ENCODE measurements around the gene TANGO6.

- TF ChIP-seq POLR2AphosphoS5 (IDR thresholded peaks at IDR 0.05; ENCODE audit: low read depth, low read length), result no peak
- no peak for TF ChIP-seq JUN (IDR thresholded peaks at IDR 0.05; ENCODE audit: low read depth, low read length)
- TF ChIP-seq POLR2A (IDR thresholded peaks at IDR 0.05; ENCODE audit: control extremely low read depth in 1 of 2, low read depth in 2 of 2, low read length in 2 of 2), result no peak
- TF ChIP-seq ZNF274 (IDR thresholded peaks at IDR 0.05; ENCODE audit: borderline replicate concordance, extremely low read depth, low read length), result no peak
- TF ChIP-seq, protein P1, sequence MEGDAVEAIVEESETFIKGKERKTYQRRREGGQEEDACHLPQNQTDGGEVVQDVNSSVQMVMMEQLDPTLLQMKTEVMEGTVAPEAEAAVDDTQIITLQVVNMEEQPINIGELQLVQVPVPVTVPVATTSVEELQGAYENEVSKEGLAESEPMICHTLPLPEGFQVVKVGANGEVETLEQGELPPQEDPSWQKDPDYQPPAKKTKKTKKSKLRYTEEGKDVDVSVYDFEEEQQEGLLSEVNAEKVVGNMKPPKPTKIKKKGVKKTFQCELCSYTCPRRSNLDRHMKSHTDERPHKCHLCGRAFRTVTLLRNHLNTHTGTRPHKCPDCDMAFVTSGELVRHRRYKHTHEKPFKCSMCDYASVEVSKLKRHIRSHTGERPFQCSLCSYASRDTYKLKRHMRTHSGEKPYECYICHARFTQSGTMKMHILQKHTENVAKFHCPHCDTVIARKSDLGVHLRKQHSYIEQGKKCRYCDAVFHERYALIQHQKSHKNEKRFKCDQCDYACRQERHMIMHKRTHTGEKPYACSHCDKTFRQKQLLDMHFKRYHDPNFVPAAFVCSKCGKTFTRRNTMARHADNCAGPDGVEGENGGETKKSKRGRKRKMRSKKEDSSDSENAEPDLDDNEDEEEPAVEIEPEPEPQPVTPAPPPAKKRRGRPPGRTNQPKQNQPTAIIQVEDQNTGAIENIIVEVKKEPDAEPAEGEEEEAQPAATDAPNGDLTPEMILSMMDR (IDR thresholded peaks at IDR 0.05; ENCODE audit: control extremely low read depth in 1 of 3, insufficient read depth in 1 of 3, low read depth in 1 of 3, low read length in 3 of 3), result no peak
- no peak for TF ChIP-seq EP300 (IDR thresholded peaks at IDR 0.05; ENCODE audit: borderline replicate concordance in 1 of 2, low read depth in 2 of 2, low read length in 2 of 2)
- no peak for TF ChIP-seq GABPA (IDR thresholded peaks at IDR 0.05; ENCODE audit: borderline replicate concordance, insufficient read depth, low read length)
- TF ChIP-seq CBX8 (IDR thresholded peaks at IDR 0.05; ENCODE audit: borderline replicate concordance, low read depth, low read length), result no peak
These were observed 78.3 kb downstream of the TANGO6 start for GRCh38 chr16:68921637-68922036.
